ENCODE measurements around the gene CD82. TPM values are rescaled to one million over a fixed set of nuclear protein-coding genes. Genes with fewer than 3 reads are reported as not detected.
"Not testable (repeated sequence)": the region's sequence is repeated elsewhere in the genome, so short reads cannot be mapped to it uniquely, and the experiment has no call there.

Gene CD82
- total RNA-seq, 1 donor from 2014 or later: 425 TPM

- DNase-seq (ENCODE audit: low spot score): no peak
- intact Hi-C loops (cut with micrococcal nuclease): loop anchor here (1.0 to 5.0 kb wide), 3 partner anchors 14 to 425 kb away; no protein-coding TSS in a partner anchor
- H3K4me3 Mint-ChIP-seq (ENCODE audit: low read depth): no peak overlapping the region
- H3K27ac Mint-ChIP-seq: no peak overlapping the region
- no peaks in the 10 kb centered on the region for H3K4me1 Mint-ChIP-seq (ENCODE audit: low read depth)
- no peaks in the 10 kb centered on the region for H3K27me3 Mint-ChIP-seq (ENCODE audit: low read depth)
- no peaks in the 10 kb centered on the region for H3K36me3 Mint-ChIP-seq (ENCODE audit: low read depth)
- no peaks in the 10 kb centered on the region for H3K9me3 Mint-ChIP-seq
Measured at GRCh38 chr11:44537679-44538078, 27.8 kb upstream of the CD82 start.

- intact Hi-C loops (cut with micrococcal nuclease): loop anchor here (1.0 to 5.0 kb wide), 3 partner anchors 15 to 426 kb away; no protein-coding TSS in a partner anchor
- H3K36me3 Mint-ChIP-seq (ENCODE audit: low read depth): no peaks in the 10 kb centered on the region
- no peak overlapping the region for H3K4me3 Mint-ChIP-seq (ENCODE audit: low read depth)
- H3K27ac Mint-ChIP-seq: no peak overlapping the region
- H3K27me3 Mint-ChIP-seq (ENCODE audit: low read depth): no peaks in the 10 kb centered on the region
- peak; percentile 68 for DNase-seq (ENCODE audit: low spot score)
- H3K4me1 Mint-ChIP-seq (ENCODE audit: low read depth): no peaks in the 10 kb centered on the region
- no peaks in the 10 kb centered on the region for H3K9me3 Mint-ChIP-seq
Measured at GRCh38 chr11:44538375-44539054, 26.9 kb upstream of the CD82 start.

- H3K27ac Mint-ChIP-seq: no peak overlapping the region
- H3K4me1 Mint-ChIP-seq (ENCODE audit: low read depth): no peaks in the 10 kb centered on the region
- no peak for DNase-seq (ENCODE audit: low spot score)
- H3K27me3 Mint-ChIP-seq (ENCODE audit: low read depth): no peaks in the 10 kb centered on the region
- H3K36me3 Mint-ChIP-seq (ENCODE audit: low read depth): no peaks in the 10 kb centered on the region
- H3K4me3 Mint-ChIP-seq (ENCODE audit: low read depth): no peak overlapping the region
- H3K9me3 Mint-ChIP-seq: no peaks in the 10 kb centered on the region
- intact Hi-C loops (cut with micrococcal nuclease): loop anchor here (5.0 kb wide), 1 partner anchor 428 kb away; no protein-coding TSS in a partner anchor
Measured at GRCh38 chr11:44539971-44540370, 25.5 kb upstream of the CD82 start.

- intact Hi-C loops (cut with micrococcal nuclease): no loop called here
- Mint-ChIP-seq H3K27ac (no peak overlapping the region), H3K36me3 (ENCODE audit: low read depth) (no peaks in the 10 kb centered on the region), H3K4me3 (ENCODE audit: low read depth) (no peak overlapping the region), H3K9me3 (no peaks in the 10 kb centered on the region), H3K27me3 (ENCODE audit: low read depth) (no peaks in the 10 kb centered on the region), H3K4me1 (ENCODE audit: low read depth) (no peaks in the 10 kb centered on the region)
- DNase-seq (ENCODE audit: low spot score): no peak
Measured at GRCh38 chr11:44540667-44541066, 24.8 kb upstream of the CD82 start.

- no peaks in the 10 kb centered on the region for H3K27me3 Mint-ChIP-seq (ENCODE audit: low read depth)
- no peak for DNase-seq (ENCODE audit: low spot score)
- intact Hi-C loops (cut with micrococcal nuclease): no loop called here
Measured at GRCh38 chr11:44542372-44542771, 23.1 kb upstream of the CD82 start.

GRCh38 chr11:44546984-44547383 is 18.5 kb upstream of the CD82 start:
- H3K4me3 Mint-ChIP-seq (ENCODE audit: low read depth); H3K36me3 Mint-ChIP-seq (ENCODE audit: low read depth); DNase-seq (ENCODE audit: low spot score); H3K4me1 Mint-ChIP-seq (ENCODE audit: low read depth); H3K27me3 Mint-ChIP-seq (ENCODE audit: low read depth); H3K9me3 Mint-ChIP-seq; intact Hi-C loops (cut with micrococcal nuclease); H3K27ac Mint-ChIP-seq: not testable (repeated sequence)

More at GRCh38 chr11:44542372-44542771, 23.1 kb upstream of the CD82 start:
- no peak overlapping the region for H3K27ac Mint-ChIP-seq
- no peaks in the 10 kb centered on the region for H3K36me3 Mint-ChIP-seq (ENCODE audit: low read depth)
- no peaks in the 10 kb centered on the region for H3K9me3 Mint-ChIP-seq
- no peak overlapping the region for H3K4me3 Mint-ChIP-seq (ENCODE audit: low read depth)
- no peaks in the 10 kb centered on the region for H3K4me1 Mint-ChIP-seq (ENCODE audit: low read depth)

- H3K4me3 Mint-ChIP-seq (ENCODE audit: low read depth); H3K27me3 Mint-ChIP-seq (ENCODE audit: low read depth); H3K27ac Mint-ChIP-seq; H3K9me3 Mint-ChIP-seq; DNase-seq (ENCODE audit: low spot score); intact Hi-C loops (cut with micrococcal nuclease); H3K36me3 Mint-ChIP-seq (ENCODE audit: low read depth); H3K4me1 Mint-ChIP-seq (ENCODE audit: low read depth): not testable (repeated sequence)
Measured at GRCh38 chr11:44547534-44547933, 17.9 kb upstream of the CD82 start.

- Mint-ChIP-seq H3K27ac (no peak overlapping the region), H3K27me3 (ENCODE audit: low read depth) (peaks cover 5% of the 10 kb centered on the region), H3K4me3 (ENCODE audit: low read depth) (no peak overlapping the region), H3K36me3 (ENCODE audit: low read depth) (no peaks in the 10 kb centered on the region), H3K4me1 (ENCODE audit: low read depth) (no peaks in the 10 kb centered on the region), H3K9me3 (no peaks in the 10 kb centered on the region)
- DNase-seq (ENCODE audit: low spot score): no peak
- intact Hi-C loops (cut with micrococcal nuclease): no loop called here
Measured at GRCh38 chr11:44548032-44548695, 17.3 kb upstream of the CD82 start.

GRCh38 chr11:44548961-44549749 is 16.3 kb upstream of the CD82 start:
- H3K9me3 Mint-ChIP-seq; H3K36me3 Mint-ChIP-seq (ENCODE audit: low read depth); H3K27me3 Mint-ChIP-seq (ENCODE audit: low read depth); DNase-seq (ENCODE audit: low spot score); intact Hi-C loops (cut with micrococcal nuclease); H3K27ac Mint-ChIP-seq; H3K4me1 Mint-ChIP-seq (ENCODE audit: low read depth); H3K4me3 Mint-ChIP-seq (ENCODE audit: low read depth): not testable (repeated sequence)

GRCh38 chr11:44550123-44550522 is 15.3 kb upstream of the CD82 start:
- no peak overlapping the region for H3K27ac Mint-ChIP-seq
- no peak overlapping the region for H3K4me3 Mint-ChIP-seq (ENCODE audit: low read depth)
- intact Hi-C loops (cut with micrococcal nuclease): no loop called here
- DNase-seq (ENCODE audit: low spot score): no peak
- no peaks in the 10 kb centered on the region for H3K4me1 Mint-ChIP-seq (ENCODE audit: low read depth)
- no peaks in the 10 kb centered on the region for H3K36me3 Mint-ChIP-seq (ENCODE audit: low read depth)
- H3K27me3 Mint-ChIP-seq (ENCODE audit: low read depth): peaks cover 5% of the 10 kb centered on the region
- no peaks in the 10 kb centered on the region for H3K9me3 Mint-ChIP-seq

- no peak for DNase-seq (ENCODE audit: low spot score)
- Mint-ChIP-seq H3K4me1 (ENCODE audit: low read depth) (no peaks in the 10 kb centered on the region), H3K36me3 (ENCODE audit: low read depth) (no peaks in the 10 kb centered on the region), H3K27ac (no peak overlapping the region), H3K4me3 (ENCODE audit: low read depth) (no peak overlapping the region), H3K9me3 (no peaks in the 10 kb centered on the region), H3K27me3 (ENCODE audit: low read depth) (peaks cover 5% of the 10 kb centered on the region)
- intact Hi-C loops (cut with micrococcal nuclease): no loop called here
Measured at GRCh38 chr11:44551456-44552139, 13.9 kb upstream of the CD82 start.

- no peaks in the 10 kb centered on the region for H3K9me3 Mint-ChIP-seq
- peaks cover 5% of the 10 kb centered on the region for H3K27me3 Mint-ChIP-seq (ENCODE audit: low read depth)
- H3K4me1 Mint-ChIP-seq (ENCODE audit: low read depth): peaks cover 18% of the 10 kb centered on the region
- no peaks in the 10 kb centered on the region for H3K36me3 Mint-ChIP-seq (ENCODE audit: low read depth)
- H3K27ac Mint-ChIP-seq: no peak overlapping the region
- no peak for DNase-seq (ENCODE audit: low spot score)
- intact Hi-C loops (cut with micrococcal nuclease): loop anchor here (5.0 kb wide), 1 partner anchor 357 kb away; no protein-coding TSS in a partner anchor
- no peak overlapping the region for H3K4me3 Mint-ChIP-seq (ENCODE audit: low read depth)
Measured at GRCh38 chr11:44555031-44555800, 10.2 kb upstream of the CD82 start.

Data from activated T-helper 2 cell treated with anti-CD3 and anti-CD28 coated beads, Interferon-gamma antibody, Interleukin-2, Interleukin-4, amounts not matched to agents 10 μg/mL and 5 μg/mL and 100 μg/mL, durations not matched to agents 14 hours and 24 hours and 36 hours (primary cell).